ENCODE results near the gene ZFYVE21.
A peak's percentile ranks its signal among the peaks of the same experiment; 100 is the strongest.

Gene ZFYVE21

GRCh38 chr14:103692871-103693270 lies 22.7 kb upstream of the ZFYVE21 start:
- no peak for DNase-seq

- no peak for DNase-seq
These were observed 22.1 kb upstream of the ZFYVE21 start for GRCh38 chr14:103693515-103693914.

- no peak for DNase-seq
These were observed 21.0 kb upstream of the ZFYVE21 start for GRCh38 chr14:103694572-103695026.

- DNase-seq = no peak
These were observed 20.1 kb upstream of the ZFYVE21 start for GRCh38 chr14:103695296-103696069.

GRCh38 chr14:103696070-103696402 lies 19.6 kb upstream of the ZFYVE21 start:
- no peak for DNase-seq

GRCh38 chr14:103696466-103697071 lies 19.0 kb upstream of the ZFYVE21 start:
- no peak for DNase-seq

- DNase-seq = no peak
These were observed 18.4 kb upstream of the ZFYVE21 start for GRCh38 chr14:103697206-103697602.

GRCh38 chr14:103697603-103698379 lies 17.8 kb upstream of the ZFYVE21 start:
- DNase-seq = no peak

- no peak for DNase-seq
These were observed 17.0 kb upstream of the ZFYVE21 start for GRCh38 chr14:103698380-103699260.

- no peak for DNase-seq
These were observed 16.3 kb upstream of the ZFYVE21 start for GRCh38 chr14:103699261-103699661.

GRCh38 chr14:103699901-103700752 lies 15.5 kb upstream of the ZFYVE21 start:
- no peak for DNase-seq

GRCh38 chr14:103700753-103701490 lies 14.7 kb upstream of the ZFYVE21 start:
- DNase-seq = no peak

GRCh38 chr14:103702095-103702494 lies 13.5 kb upstream of the ZFYVE21 start:
- DNase-seq = no peak

- peak; percentile 39 for DNase-seq
These were observed 12.8 kb upstream of the ZFYVE21 start for GRCh38 chr14:103702497-103703432.

GRCh38 chr14:103703433-103704385 lies 11.9 kb upstream of the ZFYVE21 start:
- no peak for DNase-seq

GRCh38 chr14:103704708-103705107 lies 10.9 kb upstream of the ZFYVE21 start:
- no peak for DNase-seq

- DNase-seq = no peak
These were observed 10.5 kb upstream of the ZFYVE21 start for GRCh38 chr14:103705118-103705503.

- DNase-seq = no peak
These were observed 9.9 kb upstream of the ZFYVE21 start for GRCh38 chr14:103705504-103706284.
